ENCODE measurements around the gene TTBK2.
"Not testable (repeated sequence)": the region's sequence is repeated elsewhere in the genome, so short reads cannot be mapped to it uniquely, and the experiment has no call there.

TTBK2 gene

DNA sequence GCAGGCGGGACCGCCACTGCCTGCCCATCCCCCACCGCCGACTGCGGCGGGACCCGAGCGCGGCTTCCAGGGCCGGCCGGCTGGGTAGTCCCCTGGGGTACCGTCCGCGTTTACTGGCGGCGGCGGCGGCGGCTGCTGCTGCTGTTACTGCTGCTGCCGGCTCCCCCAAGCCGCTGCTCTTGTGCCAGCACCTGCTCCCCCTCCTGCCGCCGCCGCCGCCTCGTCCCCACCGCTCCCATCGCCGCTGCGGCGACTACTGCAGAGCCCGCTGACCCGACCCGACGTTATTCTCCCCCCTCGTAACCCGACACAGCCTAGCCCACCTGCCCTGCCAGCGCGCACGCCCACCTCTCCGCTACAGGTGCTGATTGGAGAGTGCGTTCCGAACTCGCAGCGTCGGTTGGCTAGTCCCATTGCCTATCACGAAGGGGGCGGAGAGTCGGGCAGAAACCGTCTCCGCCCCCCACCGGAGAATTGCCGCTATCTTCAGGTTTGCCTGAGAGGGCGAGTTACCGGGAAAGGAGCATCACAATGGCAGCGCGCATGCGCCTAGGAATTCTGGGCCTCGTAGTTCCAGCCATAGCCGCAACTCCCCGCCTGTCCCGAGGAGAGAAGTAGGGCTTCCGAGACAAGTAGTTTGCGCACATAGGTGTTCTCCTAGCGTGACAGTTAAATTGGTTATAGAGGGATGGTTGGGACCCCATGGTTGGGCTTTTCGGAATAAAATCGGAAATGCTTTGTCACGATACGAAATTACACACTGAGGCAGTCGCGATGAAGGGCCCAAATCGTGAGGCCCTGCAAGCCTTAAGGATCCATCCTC is at the start of gene TTBK2:
Gene TTBK2 (minus strand): TSS at position 260 of the 823 bp plus-strand sequence. CDS start 42,161 bp downstream, outside the sequence.
- peak; percentile 95 for DNase-seq (ENCODE audit: low spot score)

DNA sequence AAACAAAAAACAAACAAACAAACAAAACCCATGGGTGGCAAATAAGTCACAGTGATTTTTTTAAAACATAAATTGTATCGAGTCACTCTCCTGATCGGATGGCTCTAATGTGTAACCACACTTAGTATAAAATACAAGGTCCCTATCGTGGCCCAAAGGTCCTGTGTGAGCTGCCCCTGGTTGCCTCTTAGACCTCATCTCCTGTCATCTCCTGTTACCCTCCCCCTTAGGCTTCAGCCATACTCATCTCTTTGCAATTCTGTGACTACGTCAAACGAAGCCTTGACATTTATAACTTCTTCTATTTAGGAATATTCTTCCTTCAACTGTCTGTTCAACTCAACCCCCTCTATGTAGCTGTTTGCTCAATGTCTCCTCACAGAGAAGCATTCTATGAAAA is 43.9 kb upstream of the TTBK2 start:
- DNase-seq (ENCODE audit: low spot score), result no peak

DNA sequence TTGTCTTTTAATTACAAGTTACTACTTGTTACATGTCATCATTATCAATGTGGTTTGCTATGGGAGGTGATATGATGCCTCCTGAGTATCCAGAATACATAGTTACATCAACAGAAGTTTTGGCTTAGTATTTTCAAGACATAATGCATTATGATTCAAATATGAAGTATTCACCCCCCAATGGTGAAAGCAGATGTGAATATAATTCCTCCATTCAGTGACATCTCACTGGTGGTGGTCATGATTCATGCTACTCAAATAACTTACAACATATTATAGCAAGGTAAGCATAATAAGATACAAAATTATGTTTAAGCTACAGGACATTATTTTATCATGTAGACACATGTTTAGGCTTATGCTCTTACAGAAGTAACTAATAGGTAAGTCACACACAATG is 34.9 kb upstream of the TTBK2 start:
- no peak for DNase-seq (ENCODE audit: low spot score)

DNA sequence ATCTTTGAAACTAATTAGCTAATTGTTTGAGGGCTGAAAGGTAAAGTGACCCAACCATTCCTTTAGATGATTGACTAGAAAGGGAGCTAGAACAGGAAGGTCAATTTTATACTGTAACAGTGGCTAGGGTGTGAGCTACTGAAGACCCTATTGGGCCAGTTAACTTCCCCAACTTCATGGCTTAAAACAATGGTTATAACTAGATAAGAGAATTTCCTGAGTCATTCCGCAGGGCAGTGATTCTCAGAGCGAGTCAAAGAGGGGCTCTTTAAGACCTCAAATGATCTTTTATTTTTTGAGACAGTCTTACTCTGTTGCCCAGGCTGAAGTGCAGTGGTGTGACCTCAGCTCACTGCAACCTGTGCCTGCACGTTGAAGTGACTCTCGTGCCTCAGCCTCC is 33.7 kb upstream of the TTBK2 start:
- no peak for DNase-seq (ENCODE audit: low spot score)

DNA sequence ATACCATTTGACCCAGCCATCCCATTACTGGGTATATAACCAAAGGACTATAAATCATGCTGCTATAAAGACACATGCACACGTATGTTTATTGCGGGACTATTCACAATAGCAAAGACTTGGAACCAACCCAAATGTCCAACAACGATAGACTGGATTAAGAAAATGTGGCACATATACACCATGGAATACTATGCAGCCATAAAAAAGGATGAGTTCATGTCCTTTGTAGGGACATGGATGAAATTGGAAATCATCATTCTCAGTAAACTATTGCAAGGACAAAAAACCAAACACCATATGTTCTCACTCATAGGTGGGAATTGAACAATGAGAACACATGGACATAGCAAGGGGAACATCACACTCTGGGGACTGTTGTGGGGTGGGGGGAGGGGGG is 28.3 kb upstream of the TTBK2 start:
- DNase-seq (ENCODE audit: low spot score), result not testable (repeated sequence)

DNA sequence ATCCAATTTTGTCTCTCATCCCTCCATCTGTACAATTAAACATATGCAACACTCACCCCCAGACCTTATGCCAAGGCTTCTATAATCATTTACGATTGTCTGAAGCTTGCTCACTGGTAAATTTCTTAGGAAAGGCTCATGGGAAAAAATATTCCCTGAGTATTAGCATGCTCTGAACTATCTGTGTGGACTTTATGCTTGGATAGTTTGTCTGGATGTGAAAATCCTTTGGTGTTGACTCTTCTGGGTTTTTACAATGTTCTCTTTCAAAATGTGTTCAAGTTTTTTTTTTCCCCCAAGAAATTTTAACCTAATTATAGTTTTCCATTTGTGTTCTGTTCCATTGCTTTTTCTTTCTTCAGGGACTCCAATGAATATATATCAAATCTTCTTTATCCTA is 19.9 kb upstream of the TTBK2 start:
- no peak for DNase-seq (ENCODE audit: low spot score)

DNA sequence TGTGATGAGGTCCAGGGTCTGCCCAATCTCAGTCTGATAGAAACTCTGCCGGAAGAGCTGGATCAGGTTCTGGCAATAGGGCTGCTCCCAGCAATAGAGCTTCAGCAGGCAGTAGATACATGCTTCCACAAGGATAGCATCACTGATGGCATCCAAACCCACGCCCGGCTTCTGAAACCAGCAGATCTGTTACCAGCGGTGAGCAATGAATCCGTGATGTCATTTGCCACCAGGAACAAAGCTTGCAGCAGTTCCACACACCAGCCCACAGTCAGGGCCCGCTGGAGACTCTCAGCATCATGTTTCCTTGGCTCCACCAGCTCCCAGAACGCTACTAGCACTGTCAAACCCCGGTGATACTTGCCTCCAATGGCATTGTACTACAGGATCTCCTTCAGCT is 19.3 kb upstream of the TTBK2 start:
- no peak for DNase-seq (ENCODE audit: low spot score)

DNA sequence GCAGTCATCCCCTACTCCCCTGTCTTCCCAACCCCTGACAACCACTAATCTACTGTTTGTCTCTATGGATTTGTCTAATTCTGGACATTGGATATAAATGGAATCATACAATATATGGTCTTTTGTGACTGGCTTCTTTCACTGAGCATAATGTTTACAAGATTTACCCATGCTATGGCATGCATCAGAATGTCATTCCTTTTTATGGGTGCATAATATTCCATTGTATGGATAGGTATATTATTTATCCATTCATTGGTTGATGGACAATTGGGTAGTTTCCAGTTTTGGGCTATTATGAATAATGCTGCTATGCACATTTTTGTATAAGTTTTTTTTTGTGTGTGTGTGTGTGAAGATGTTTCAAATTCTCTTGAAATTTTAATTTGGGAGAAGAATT is 16.6 kb upstream of the TTBK2 start:
- DNase-seq (ENCODE audit: low spot score), result no peak

DNA sequence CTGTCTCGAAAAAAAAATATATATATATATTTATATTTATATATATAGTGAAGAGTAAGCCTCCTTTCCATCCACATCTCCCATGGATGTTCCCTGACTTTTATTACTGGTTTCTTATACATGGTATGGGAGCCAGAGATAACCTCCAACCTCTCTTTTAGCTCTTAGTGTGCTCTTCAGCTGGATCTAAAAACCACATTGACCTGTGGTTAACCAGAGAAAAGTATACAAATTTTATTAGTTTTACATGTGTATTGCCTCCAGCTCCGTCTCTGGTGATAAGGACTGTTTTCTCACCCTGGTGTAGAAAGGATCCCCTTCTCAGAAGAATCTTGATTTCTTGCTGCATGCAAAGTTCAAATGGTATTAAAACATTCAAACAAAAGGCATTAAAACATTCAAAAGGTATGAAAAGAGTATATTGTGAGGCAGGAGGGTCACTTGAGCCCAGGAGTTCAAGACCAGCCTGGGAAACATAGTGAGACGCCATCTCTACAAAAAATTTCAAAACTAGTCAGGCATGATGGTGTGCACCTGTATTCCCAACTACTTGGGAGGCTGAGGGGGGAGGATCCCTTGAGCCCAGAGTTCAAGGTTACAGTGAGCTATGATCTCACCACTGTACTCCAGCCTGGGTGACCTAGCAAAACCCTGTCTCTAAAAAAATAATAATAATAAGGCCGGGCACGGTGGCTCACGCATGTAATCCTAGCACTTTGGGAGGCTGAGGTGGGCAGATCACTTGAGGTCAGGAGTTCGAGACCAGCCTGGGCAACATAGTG is 13.5 kb upstream of the TTBK2 start:
- DNase-seq (ENCODE audit: low spot score), result no peak

DNA sequence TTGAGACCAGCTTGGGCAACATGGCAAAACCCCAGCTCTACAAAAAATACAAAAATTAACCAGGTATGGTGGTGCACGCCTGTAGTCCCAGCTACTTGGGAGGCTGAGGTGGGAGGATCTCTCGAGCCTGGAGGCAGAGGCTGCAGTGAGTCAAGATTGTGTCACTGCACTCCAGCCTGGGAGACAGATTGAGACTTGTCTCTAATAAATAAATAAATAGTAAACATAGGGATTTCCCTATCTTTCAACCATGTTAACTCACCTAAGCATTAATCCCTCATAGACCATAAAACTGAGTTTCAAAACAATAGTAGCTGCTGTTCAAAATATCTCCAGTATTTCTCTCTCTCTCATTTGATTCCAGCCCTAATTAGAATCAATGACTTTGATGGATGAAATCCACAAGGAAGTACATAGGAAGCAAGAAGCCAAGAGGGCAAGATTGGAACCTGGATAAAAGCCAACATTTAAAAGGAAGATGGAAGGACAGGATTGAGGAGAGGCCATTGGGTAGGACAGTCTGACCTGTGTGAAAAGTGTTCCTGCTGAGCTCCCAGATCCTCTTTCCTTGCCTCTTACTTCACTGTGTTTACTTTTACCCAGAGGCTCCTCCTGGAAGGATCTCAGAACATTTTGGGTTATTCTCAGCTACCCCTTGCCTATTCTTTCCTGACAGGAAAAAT is 12.4 kb upstream of the TTBK2 start:
- no peak for DNase-seq (ENCODE audit: low spot score)

DNA sequence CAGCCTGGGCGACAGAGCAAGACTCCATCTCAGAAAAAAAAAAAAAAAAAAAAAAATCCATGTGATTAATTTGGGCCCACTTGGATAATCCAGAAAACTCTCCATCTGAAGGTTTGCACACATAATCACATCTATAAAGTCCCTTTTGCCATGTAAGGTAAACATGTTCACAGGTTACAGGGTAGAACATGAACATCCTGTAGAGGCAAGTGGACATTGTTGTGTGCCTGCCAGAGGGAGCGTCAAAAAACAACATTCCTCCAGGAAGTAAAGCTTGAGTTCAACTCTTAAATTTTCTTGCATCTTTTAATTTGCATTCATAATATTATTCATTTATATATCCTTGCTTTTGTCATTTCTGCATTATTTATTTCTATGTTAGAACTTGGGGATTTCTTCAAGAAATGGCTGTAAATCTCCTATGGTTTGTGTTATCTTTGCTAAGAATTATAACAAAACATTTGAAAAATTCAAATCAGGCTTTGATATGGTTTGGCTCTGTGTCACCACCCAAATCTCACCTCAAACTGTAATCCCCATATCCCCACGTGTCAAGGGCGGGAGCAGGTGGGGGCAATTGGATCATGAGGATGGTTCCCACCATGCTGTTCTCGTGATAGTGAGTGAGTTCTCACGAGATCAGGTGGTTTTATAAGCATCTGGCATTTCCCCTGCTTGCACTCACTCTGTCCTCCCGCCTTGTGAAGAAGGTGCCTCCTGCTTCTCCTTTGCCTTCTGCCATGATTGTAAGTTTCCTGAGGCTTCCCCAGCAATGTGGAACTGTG is 11.3 kb upstream of the TTBK2 start:
- DNase-seq (ENCODE audit: low spot score), result no peak

DNA sequence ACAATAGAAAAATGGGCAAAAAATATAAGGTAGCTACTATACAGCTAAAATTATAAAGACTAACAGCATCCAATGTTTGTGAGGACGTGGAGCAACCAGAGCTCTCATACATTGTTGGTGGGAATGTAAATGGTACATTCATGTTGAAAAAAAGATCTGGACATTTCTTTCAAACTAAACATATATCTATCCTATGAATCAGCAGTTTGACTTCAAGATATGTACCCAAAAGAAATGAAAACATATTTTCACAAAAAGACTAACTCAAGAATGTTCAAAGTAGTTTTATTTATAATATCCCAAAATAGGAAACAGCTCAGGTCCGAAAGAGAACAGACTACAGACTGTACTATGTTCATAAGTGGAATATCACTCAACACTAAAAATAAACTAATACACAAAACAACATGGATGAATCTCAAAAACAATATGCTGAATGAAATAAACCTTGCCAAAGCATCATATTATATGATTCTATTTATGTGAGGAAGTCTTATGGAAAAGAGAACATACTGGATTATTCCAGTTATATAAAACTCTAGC is 8.8 kb upstream of the TTBK2 start:
- no peak for DNase-seq (ENCODE audit: low spot score)

DNA sequence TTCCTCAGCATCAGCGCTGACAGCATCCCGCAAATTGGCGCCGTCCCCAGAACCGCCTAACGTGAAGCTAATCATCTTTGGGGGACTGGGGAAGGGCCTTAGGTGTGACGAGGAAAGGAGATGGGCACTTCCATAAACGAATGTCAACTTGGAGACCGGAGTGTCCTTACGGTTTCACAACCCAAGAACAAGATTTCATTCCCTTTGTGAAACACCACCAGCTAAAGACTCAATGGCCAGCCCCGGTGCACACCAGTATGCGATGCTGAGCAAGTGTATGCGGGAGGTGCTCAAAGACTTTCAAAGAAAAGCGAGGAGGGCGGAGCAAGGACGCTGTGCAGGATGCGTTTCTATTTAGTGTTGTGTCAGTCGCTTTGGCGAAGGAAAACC is 759 bp upstream of the TTBK2 start:
- peak; percentile 8 for DNase-seq (ENCODE audit: low spot score)

DNA sequence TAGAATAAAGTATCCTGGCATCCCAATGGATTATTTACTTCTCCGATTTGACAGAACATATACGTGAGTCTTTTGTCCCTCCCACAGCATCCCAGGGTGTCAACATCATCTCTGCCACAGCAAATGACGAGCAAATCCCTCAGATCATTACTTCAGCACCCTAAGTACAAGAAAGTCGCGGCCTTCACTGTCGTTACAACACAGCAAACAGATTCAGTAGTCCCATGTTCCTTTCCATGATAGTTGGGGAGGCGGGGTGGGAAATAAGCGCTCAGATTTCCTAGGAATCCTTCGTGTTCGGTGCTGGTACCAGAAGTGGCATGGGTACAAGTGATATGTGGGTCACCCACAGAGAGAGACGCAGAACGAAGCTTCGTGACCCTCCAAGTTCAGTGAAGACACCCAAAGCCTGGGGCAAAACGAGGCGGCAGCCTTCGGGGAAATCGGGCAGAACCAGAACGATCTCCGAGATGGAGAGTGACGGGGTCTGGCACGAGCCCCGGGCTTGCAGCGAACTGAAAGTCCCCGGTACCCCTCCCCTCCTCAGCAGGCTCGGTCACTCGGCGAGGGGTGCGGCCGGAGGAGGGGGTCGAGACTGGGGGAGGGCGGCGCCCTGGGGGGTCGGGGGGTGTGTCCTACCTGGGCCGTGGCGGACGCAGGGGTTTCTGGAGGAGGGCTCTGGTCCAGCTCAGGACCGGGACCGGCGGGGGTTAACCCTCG is 619 bp downstream of the TTBK2 start:
- DNase-seq (ENCODE audit: low spot score), result peak; percentile 7

DNA sequence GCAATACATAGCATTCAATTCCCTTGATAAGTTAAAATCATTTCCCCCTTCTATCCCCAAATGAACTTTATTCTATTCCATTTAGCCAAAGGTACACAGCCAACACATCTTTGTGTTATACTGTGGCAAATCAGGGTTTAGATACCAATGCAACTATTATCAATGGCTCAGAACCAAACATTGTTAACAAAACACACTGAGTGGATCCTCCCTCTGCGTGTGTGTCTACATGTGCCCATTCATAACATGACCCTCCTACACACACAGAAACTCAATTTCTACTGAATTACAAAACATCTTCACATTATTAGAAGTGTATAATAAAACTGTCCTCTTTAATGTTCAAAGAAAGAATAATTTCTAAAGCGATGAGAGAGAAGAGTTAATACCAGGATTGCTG is 1.3 kb downstream of the TTBK2 start:
- no peak for DNase-seq (ENCODE audit: low spot score)

DNA sequence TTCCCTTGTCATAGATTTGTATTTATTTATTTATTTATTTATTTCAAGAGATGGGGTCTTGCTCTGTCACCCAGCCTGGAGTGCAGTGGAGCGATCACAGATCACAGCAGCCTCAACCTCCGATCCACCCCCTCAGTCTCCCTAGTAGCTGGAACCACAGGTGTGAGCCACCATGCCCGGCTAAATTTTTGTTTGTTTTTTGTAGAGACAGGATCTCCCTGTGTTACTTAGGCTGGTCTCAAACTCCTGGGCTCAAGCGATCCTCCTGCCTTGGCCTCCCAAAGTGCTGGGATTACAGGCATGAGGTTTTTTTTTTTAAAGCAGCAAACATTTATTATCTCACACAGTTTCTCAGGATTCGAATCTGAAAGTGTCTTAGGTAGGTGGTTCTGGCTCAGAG is 2.5 kb downstream of the TTBK2 start:
- no peak for DNase-seq (ENCODE audit: low spot score)

DNA sequence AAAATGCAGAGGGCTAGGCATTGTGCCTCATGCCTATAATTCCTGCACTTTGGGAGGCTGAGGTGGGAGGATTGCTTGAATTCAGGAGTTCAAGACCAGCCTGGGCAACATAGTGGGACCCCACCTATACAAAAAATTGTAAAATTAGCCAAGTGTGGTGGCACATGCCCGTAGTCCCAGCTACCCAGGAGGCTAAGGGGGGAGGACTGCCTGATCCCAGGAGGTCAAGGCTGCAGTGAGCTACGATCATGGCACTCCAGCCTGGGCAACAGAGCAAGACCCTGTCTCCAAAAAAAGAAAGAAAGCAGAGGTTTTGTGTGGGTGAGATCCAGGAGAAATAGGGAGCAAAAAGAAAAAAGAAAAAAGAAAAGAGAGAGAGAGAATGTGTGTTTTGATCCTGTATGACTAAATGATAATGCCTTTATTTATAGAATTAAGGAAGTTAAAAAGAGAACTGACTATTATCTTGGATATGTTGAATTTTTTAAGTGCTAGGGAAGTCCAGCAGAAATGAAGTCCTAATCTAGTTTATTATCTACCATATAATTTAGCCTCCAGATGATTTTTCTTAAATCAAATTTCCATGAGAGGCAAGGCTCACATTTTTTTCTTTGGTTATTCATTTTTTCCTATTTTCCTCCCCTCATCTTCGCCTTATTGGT is 4.8 kb downstream of the TTBK2 start:
- DNase-seq (ENCODE audit: low spot score), result no peak

DNA sequence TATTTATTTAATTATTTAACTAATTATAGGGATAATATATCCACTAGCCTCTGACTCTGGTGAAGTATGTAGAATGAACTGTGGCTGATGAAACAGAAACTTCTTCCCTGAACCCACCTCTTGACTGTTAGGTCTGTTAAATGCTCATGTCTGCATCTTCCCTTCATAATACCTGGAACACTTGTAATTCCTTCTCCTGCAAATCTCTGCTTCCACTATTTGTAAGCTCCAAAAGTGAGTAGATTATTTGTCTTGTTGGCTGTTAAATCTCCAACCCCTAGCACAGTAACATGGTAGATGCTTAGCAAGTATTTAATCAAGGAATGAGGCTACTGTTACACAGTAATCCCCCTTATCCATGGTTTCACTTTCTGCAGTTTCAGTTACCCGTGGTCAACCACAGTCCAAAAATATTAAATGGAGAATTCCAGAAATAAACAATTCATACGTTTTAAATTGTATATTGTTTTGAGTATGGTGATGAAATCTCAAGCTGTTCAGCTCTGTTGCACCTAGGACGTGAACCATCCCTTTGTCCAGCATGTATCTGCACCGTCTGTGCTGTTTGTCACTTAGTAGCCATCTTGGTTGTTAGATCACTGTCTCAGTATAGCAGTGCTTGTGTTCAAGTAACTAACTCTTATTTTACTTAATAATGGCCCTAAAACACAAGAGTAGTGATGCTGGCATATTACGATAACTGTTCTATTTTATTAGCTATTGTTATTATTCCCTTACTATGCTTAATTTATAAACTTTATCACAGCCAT is 5.7 kb downstream of the TTBK2 start:
- no peak for DNase-seq (ENCODE audit: low spot score)

DNA sequence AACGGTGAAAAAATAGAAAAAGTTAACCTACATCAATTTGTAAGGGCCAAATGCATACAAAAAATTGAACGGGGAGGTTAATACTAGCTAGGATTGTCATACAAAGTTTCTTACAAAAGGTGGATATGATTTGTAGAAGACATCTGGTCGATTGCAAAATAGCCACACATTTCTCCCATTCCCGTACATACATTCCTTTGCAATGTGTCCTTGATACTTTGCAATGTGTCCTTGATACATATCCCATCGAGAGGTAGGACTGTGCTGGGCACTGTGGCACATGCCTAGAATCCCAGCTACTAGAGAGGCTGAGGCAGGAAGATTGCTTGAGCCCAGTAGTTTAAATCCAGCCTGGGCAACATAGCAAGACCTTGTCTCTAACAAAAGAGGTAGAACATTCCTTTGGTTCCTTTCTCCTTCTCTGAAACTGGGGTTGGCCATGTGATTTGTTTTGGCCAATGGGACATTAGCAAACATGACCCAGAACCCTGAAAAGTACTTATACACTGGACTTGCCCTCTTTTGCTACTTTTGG is 9.5 kb downstream of the TTBK2 start:
- DNase-seq (ENCODE audit: low spot score), result no peak

DNA sequence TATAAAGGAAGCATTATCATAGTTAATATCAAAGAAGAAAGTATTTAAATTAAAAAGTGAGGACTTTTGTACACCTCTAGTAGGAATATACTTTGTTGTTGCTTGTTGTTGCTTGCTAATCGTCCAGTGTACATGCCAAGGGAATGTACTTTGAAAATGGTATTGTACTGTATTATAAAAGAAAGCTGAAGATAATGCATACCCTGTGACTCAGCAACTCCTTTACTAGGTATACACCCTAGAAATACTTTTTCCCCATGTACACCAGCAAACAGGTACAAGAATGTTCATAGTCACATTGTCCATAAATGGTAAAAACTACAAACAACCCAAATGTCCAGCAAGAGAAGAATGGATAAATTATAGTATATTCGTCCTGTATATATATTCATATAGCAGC is 12.0 kb downstream of the TTBK2 start:
- no peak for DNase-seq (ENCODE audit: low spot score)

Data from germinal center (tissue), 1 donor.